GM19099 (cell line): ENCODE data around the gene ZNF500.

Source experiments
- POLR2A ChIP-seq: IDR thresholded peaks from 3 replicates; pipeline ENCODE4 v1.6.1; 2011; ENCODE audit warnings: low read depth; ENCODE audit not compliant: insufficient read length; ENCODE audit errors: extremely low read depth

Gene ZNF500

GRCh38 chr16:4800290-4801041, 33.5 kb upstream of the ZNF500 start:
- TF ChIP-seq POLR2A, result peak; percentile 51

- TF ChIP-seq POLR2A, result no peak
These were observed 32.4 kb upstream of the ZNF500 start for GRCh38 chr16:4799171-4799855.

GRCh38 chr16:4798456-4798855, 31.5 kb upstream of the ZNF500 start:
- no peak for TF ChIP-seq POLR2A

GRCh38 chr16:4797805-4798252, 30.9 kb upstream of the ZNF500 start:
- TF ChIP-seq POLR2A, result no peak

GRCh38 chr16:4796982-4797804, 30.2 kb upstream of the ZNF500 start:
- TF ChIP-seq POLR2A, result no peak

- no peak for TF ChIP-seq POLR2A
These were observed 29.0 kb upstream of the ZNF500 start for GRCh38 chr16:4795828-4796572.

GRCh38 chr16:4795181-4795827, 28.3 kb upstream of the ZNF500 start, which contains the start of gene SMIM22:
SMIM22 (plus strand) TSS chr16:4795369; CDS start chr16:4795735, 366 bp downstream.
- no peak for TF ChIP-seq POLR2A

- no peak for TF ChIP-seq POLR2A
These were observed 26.1 kb upstream of the ZNF500 start for GRCh38 chr16:4792951-4793513.

- TF ChIP-seq POLR2A, result no peak
These were observed 23.9 kb upstream of the ZNF500 start for GRCh38 chr16:4790871-4791270.

GRCh38 chr16:4790261-4790660, 23.3 kb upstream of the ZNF500 start:
- no peak for TF ChIP-seq POLR2A

GRCh38 chr16:4788910-4789309, 21.9 kb upstream of the ZNF500 start:
- TF ChIP-seq POLR2A, result no peak

- no peak for TF ChIP-seq POLR2A
These were observed 21.5 kb upstream of the ZNF500 start for GRCh38 chr16:4788489-4788889.

- TF ChIP-seq POLR2A, result no peak
These were observed 20.9 kb upstream of the ZNF500 start, which contains the start of gene SEPTIN12 for GRCh38 chr16:4787627-4788482. SEPTIN12 (minus strand) TSS chr16:4788345; CDS start chr16:4787645, 700 bp downstream.
